ENCODE results near the gene ATAT1. TPM values are rescaled to one million over a fixed set of nuclear protein-coding genes. Genes with fewer than 3 reads are reported as not detected.

The ATAT1 gene
- total and polyA plus RNA-seq, 2 of the 13 experiments (the other 11 are each of a cell fraction or from before 2014, with no cell fraction given) = 9.2 to 23.6 TPM

GRCh38 chr6:30626484-30627366, at the start of gene ATAT1 (continued):
- no peak; the same call in 1 of the 2 replicates for TF ChIP-seq THAP7 (CRISPR knock-in tag; IDR thresholded peaks at IDR 0.05)
- peak; percentile 75; the same call in 1 of the 2 replicates for TF ChIP-seq CSRNP1 (CRISPR knock-in tag; IDR thresholded peaks at IDR 0.05)
- TF ChIP-seq HDAC6 (IDR thresholded peaks at IDR 0.05; ENCODE audit: low read depth, low read length) = no peak
- TF ChIP-seq ZMYM4 (CRISPR knock-in tag; IDR thresholded peaks at IDR 0.05) = peak; percentile 88
- TF ChIP-seq ZNF597 (CRISPR knock-in tag; IDR thresholded peaks at IDR 0.05) = no peak
- TF ChIP-seq BCLAF1 (IDR thresholded peaks at IDR 0.05) = no peak
- no peak for TF ChIP-seq ATRX (CRISPR knock-in tag; IDR thresholded peaks at IDR 0.05; ENCODE audit: borderline replicate concordance)
- TF ChIP-seq PHF8 (CRISPR knock-in tag; IDR thresholded peaks at IDR 0.05) = peak; percentile 94
- no peak; the same call in 1 of the 2 replicates for TF ChIP-seq ATF3 (CRISPR knock-in tag; IDR thresholded peaks at IDR 0.05)
- TF ChIP-seq U2AF2 (IDR thresholded peaks at IDR 0.05; ENCODE audit: low read depth, low read length) = no peak
- TF ChIP-seq SNAPC5 (CRISPR knock-in tag; IDR thresholded peaks at IDR 0.05; ENCODE audit: borderline replicate concordance) = peak; percentile 51; the same call in 1 of the 2 replicates
- no peak for TF ChIP-seq CC2D1A (CRISPR knock-in tag; IDR thresholded peaks at IDR 0.05)
- no peak for TF ChIP-seq FOXA1 (IDR thresholded peaks at IDR 0.05)
- TF ChIP-seq FOXA1 (CRISPR knock-in tag; IDR thresholded peaks at IDR 0.05) = peak; percentile 53
- no peak for TF ChIP-seq SUZ12 (IDR thresholded peaks at IDR 0.05; ENCODE audit: low read depth, low read length)
- no peak; the same call in none of the 2 replicates for TF ChIP-seq ZNF431 (CRISPR knock-in tag; IDR thresholded peaks at IDR 0.05; ENCODE audit: borderline replicate concordance, low read depth)
- TF ChIP-seq KMT2B (CRISPR knock-in tag; IDR thresholded peaks at IDR 0.05) = peak; percentile 86
- TF ChIP-seq ZNF740 (CRISPR knock-in tag; IDR thresholded peaks at IDR 0.05) = peak; percentile 38; the same call in 1 of the 2 replicates
- TF ChIP-seq ZNF75D (CRISPR knock-in tag; IDR thresholded peaks at IDR 0.05; ENCODE audit: borderline replicate concordance) = no peak
